B cell (primary cell): ENCODE data around the gene UPF1. TPM values are rescaled to one million over a fixed set of nuclear protein-coding genes. Genes with fewer than 3 reads are reported as not detected.
A peak's percentile ranks its signal among the peaks of the same experiment; 100 is the strongest.

ENCODE experiments used
- ATAC-seq: fragments of 200-7000 bp; cut with Tn5 transposase; one replicate; pipeline ENCODE4 v1.10.0; 2021; ENCODE audit warnings: low read depth, mild to moderate bottlenecking, moderate number of reproducible peaks, moderate library complexity
- CTCF ChIA-PET: fragments of 350-600 bp; sonication (Branson Sonifier 250); formaldehyde crosslinking; loops from one replicate; lab custom pipeline; 2021; ENCODE audit warnings: antibody characterized with exemption, inconsistent platforms; lab: Charles Lee
- POLR2A ChIA-PET: fragments of 350-600 bp; sonication (Branson Sonifier 250); formaldehyde crosslinking; loops from one replicate; lab custom pipeline; 2021; ENCODE audit warnings: antibody characterized with exemption; lab: Charles Lee
- DNase-seq: peaks from one replicate; pipeline ENCODE4 v3.0.0; 2013
- H2AFZ ChIP-seq: 2 replicates; pipeline ENCODE4 v1.6.1; 2012; ENCODE audit warnings: mild to moderate bottlenecking, low read depth, low read length; ENCODE audit not compliant: insufficient read depth, poor library complexity, severe bottlenecking
- H3K27ac ChIP-seq, 2 donors: 1 replicate in 1 of 2; 2 replicates in 1 of 2; pipeline ENCODE4 v1.5.1; 2012 to 2013; ENCODE audit warnings: low read length in 2 of 2, mild to moderate bottlenecking in 2 of 2, moderate library complexity in 1 of 2
- H3K27me3 ChIP-seq, 4 experiments: fragments of 200-600 bp in 1 of 4; sonication (generic) in 1 of 4; replicated peaks in 1 of 4; 1 replicate in 2 of 4; 2 replicates in 2 of 4; pipeline versions ENCODE4 v1.6.1 to v1.7.0; 2013 to 2016; ENCODE audit warnings: low read length in 3 of 4, mild to moderate bottlenecking in 2 of 4, mixed read lengths in 1 of 4, moderate library complexity in 1 of 4; ENCODE audit not compliant: insufficient read depth in 4 of 4, control insufficient read depth in 3 of 4; ENCODE audit errors: control extremely low read depth in 1 of 4
- H3K36me3 ChIP-seq, 2 experiments: replicated peaks in 1 of 2; 1 replicate in 1 of 2; 2 replicates in 1 of 2; pipeline versions ENCODE4 v1.6.1 to v1.7.1; 2013; ENCODE audit warnings: low read length in 1 of 2; ENCODE audit not compliant: insufficient read depth in 2 of 2, control insufficient read depth in 1 of 2; ENCODE audit errors: control extremely low read depth in 1 of 2, extremely low read depth in 1 of 2
- H3K4me1 ChIP-seq, 2 donors: fragments of 200-600 bp in 1 of 2; sonication (generic) in 1 of 2; 1 replicate in 1 of 2; 2 replicates in 1 of 2; pipeline versions ENCODE4 v1.5.1 to v1.6.1; 2013 to 2017; ENCODE audit warnings: low read length in 2 of 2; ENCODE audit not compliant: control insufficient read depth in 2 of 2, insufficient read depth in 2 of 2
- H3K4me2 ChIP-seq: replicated peaks from 2 replicates; pipeline ENCODE3; 2012; ENCODE audit warnings: mild to moderate bottlenecking, low read depth, low read length; ENCODE audit not compliant: poor library complexity, severe bottlenecking
- H3K4me3 ChIP-seq, 5 experiments: fragments of 200-600 bp in 1 of 5; sonication (generic) in 1 of 5; 1 replicate in 3 of 5; 2 replicates in 2 of 5; pipeline versions ENCODE4 v1.5.1 to v1.7.0; 2011 to 2016; ENCODE audit warnings: low read length in 4 of 5, mild to moderate bottlenecking in 4 of 5, low read depth in 2 of 5, control low read depth in 1 of 5, moderate library complexity in 1 of 5; ENCODE audit not compliant: insufficient read depth in 1 of 5; ENCODE audit errors: control extremely low read depth in 1 of 5, extremely low read depth in 1 of 5
- H3K79me2 ChIP-seq: fragments of 200-600 bp; sonication (generic); one replicate; pipeline ENCODE4 v1.6.0; 2016; ENCODE audit warnings: low read length; ENCODE audit not compliant: control insufficient read depth, insufficient read depth
- H3K9ac ChIP-seq: fragments of 200-600 bp; sonication (generic); 2 replicates; pipeline ENCODE4 v1.6.1; 2017; ENCODE audit warnings: mild to moderate bottlenecking, low read length, moderate library complexity
- H3K9me3 ChIP-seq, 3 donors: one replicate each; pipeline versions ENCODE4 v1.6.1 to v1.7.1; 2013; ENCODE audit warnings: low read length in 2 of 3; ENCODE audit not compliant: control insufficient read depth in 2 of 3, insufficient read depth in 1 of 3; ENCODE audit errors: control extremely low read depth in 1 of 3
- H4K20me1 ChIP-seq: 2 replicates; pipeline ENCODE4 v1.6.0; 2012; ENCODE audit warnings: mild to moderate bottlenecking, low read length; ENCODE audit not compliant: insufficient read depth, control insufficient read depth, poor library complexity, severe bottlenecking
- H3K27ac Mint-ChIP-seq: one replicate; pipeline ENCODE4 v1.8.0; 2021; ENCODE audit warnings: mixed read lengths
- H3K27me3 Mint-ChIP-seq: one replicate; pipeline ENCODE4 v1.8.0; 2021; ENCODE audit warnings: mixed read lengths
- H3K4me1 Mint-ChIP-seq: one replicate; pipeline ENCODE4 v1.8.0; 2021; ENCODE audit warnings: mixed read lengths
- H3K4me3 Mint-ChIP-seq: one replicate; pipeline ENCODE4 v1.8.0; 2021; ENCODE audit warnings: mixed read lengths
- H3K9me3 Mint-ChIP-seq: one replicate; pipeline ENCODE4 v1.8.0; 2022; ENCODE audit warnings: mixed read lengths; ENCODE audit not compliant: insufficient read depth
- CTCF ChIP-seq: fragments of 200-600 bp; IDR thresholded peaks from one replicate; pipeline ENCODE4 v1.8.0; 2022; ENCODE audit warnings: antibody characterized with exemption, mild to moderate bottlenecking
- EZH2 ChIP-seq: IDR thresholded peaks from 2 replicates; pipeline ENCODE4 v1.6.1; 2012; ENCODE audit warnings: borderline replicate concordance, low read depth, mild to moderate bottlenecking, moderate library complexity, low read length; ENCODE audit not compliant: insufficient read depth, poor library complexity, severe bottlenecking
- WGBS: methylation state at CpG from one replicate; pipeline ENCODE4 v1.1.5; 2013; ENCODE audit warnings: missing lambda C conversion rate; ENCODE audit not compliant: insufficient coverage; 5-methylcytosine and 5-hydroxymethylcytosine counted together
- intact Hi-C: fragments of 100-400 bp; cut with micrococcal nuclease; formaldehyde crosslinking; loops from one replicate; pipeline ENCODE4 v1.10.0; 2022
- polyA plus RNA-seq: library from polyadenylated mRNA; depleted of rRNA; stranded (reverse); fragments of >200 nt; gene quantifications from 2 replicates; pipeline ENCODE4 v1.2.3, GENCODE V29; 2012
- total RNA-seq, 2 donors: library from RNA; stranded (reverse); fragments of 120-200 nt in 1 of 2; gene quantifications; 1 replicate in 1 of 2; 2 replicates in 1 of 2; pipeline versions ENCODE4 v1.2.3 to v1.2.4, GENCODE V29; 2013 to 2022

UPF1 gene
- total and polyA plus RNA-seq, 2 donors (not counting 1 experiment from before 2014, with no cell fraction given): 51.9 to 98.6 TPM

GRCh38 chr19:18793144-18794028 is 38.4 kb upstream of the UPF1 start:
- Mint-ChIP-seq H3K4me3 (no peak overlapping the region), H3K27me3 (peaks cover 50% of the 10 kb centered on the region)
- intact Hi-C loops: no loop called here

More at GRCh38 chr19:18793144-18794028, 38.4 kb upstream of the UPF1 start:
- POLR2A ChIA-PET: no interaction called here
- Histone ChIP-seq H2AFZ (no peak overlapping the region), H3K27me3 (peaks cover 0 to 66% (median 21%) of the 10 kb centered on the region in 4 experiments), H3K4me1 (peaks cover 27 to 28% of the 10 kb centered on the region in 2 donors), H3K79me2 (no peaks in the 10 kb centered on the region), H3K9ac (no peak overlapping the region), H3K4me2 (no peak overlapping the region), H3K4me3 (no peak overlapping the region), H3K9me3 (peaks cover 0 to 28% (median 0%) of the 10 kb centered on the region in 3 donors), H3K36me3 (no peaks in the 10 kb centered on the region), H4K20me1 (peaks cover 10% of the 10 kb centered on the region), H3K27ac (no peak overlapping the region)
- 84% methylated on average over 13 of the region's 13 CpGs for WGBS
- DNase-seq (peak; percentile 14), ATAC-seq (no peak)
- peaks cover 22% of the 10 kb centered on the region for H3K4me1 Mint-ChIP-seq
- TF ChIP-seq EZH2 (no peak), CTCF (no peak)
- CTCF ChIA-PET: no interaction called here
- no peaks in the 10 kb centered on the region for H3K9me3 Mint-ChIP-seq
- H3K27ac Mint-ChIP-seq: no peak overlapping the region
